Endothelial cell of umbilical vein (primary cell): ENCODE data around the gene HOXC9. TPM values are rescaled to one million over a fixed set of nuclear protein-coding genes. Genes with fewer than 3 reads are reported as not detected.
A peak's percentile ranks its signal among the peaks of the same experiment; 100 is the strongest.

Experiments used
- BruUV-seq: library from RNA; stranded (reverse); fragments of 400-500 nt; replicated peaks from 2 replicates; lab custom pipeline; 2021; lab: Mats Ljungman, UMichigan
- CTCF ChIA-PET: fragments of 300-600, 350-600 bp; sonication (Branson Sonifier 250); formaldehyde crosslinking; loops from one replicate; lab custom pipeline; 2021; ENCODE audit warnings: antibody characterized with exemption, inconsistent platforms; lab: Charles Lee
- POLR2A ChIA-PET: fragments of 300-600, 350-600 bp; sonication (Branson Sonifier 250); formaldehyde crosslinking; loops from one replicate; lab custom pipeline; 2021; ENCODE audit warnings: antibody characterized with exemption, inconsistent platforms; lab: Charles Lee
- DNase-seq: peaks from one replicate; pipeline ENCODE4 v3.0.0-alpha.2; 2011; ENCODE audit warnings: low read depth, low spot score
- FAIRE-seq: peaks from 2 replicates; lab custom pipeline; 2011; peaks lifted over from hg19 to GRCh38; lab: Jason Lieb, UNC
- H2AFZ ChIP-seq: 2 replicates; pipeline ENCODE4 v1.6.0; 2012; ENCODE audit warnings: low read depth, low read length, control low read depth, inconsistent platforms
- H3K27ac ChIP-seq: 2 replicates; pipeline ENCODE4 v1.5.1; 2011; ENCODE audit warnings: low read depth, mild to moderate bottlenecking, control low read depth, low read length, moderate library complexity; ENCODE audit not compliant: insufficient read depth
- H3K27me3 ChIP-seq, 2 experiments: 2 replicates each; pipeline versions ENCODE4 v1.6.0 to v1.6.1; 2011; ENCODE audit warnings: low read length in 2 of 2, mixed read lengths in 1 of 2; ENCODE audit not compliant: control insufficient read depth in 2 of 2, insufficient read depth in 2 of 2
- H3K36me3 ChIP-seq, 2 experiments: 2 replicates in 1 of 2; 3 replicates in 1 of 2; pipeline ENCODE4 v1.5.1; 2011; ENCODE audit warnings: low read length in 2 of 2, mild to moderate bottlenecking in 1 of 2, moderate library complexity in 1 of 2; ENCODE audit not compliant: control insufficient read depth in 2 of 2, insufficient read depth in 2 of 2; ENCODE audit errors: extremely low read depth in 1 of 2
- H3K4me1 ChIP-seq: 3 replicates; pipeline ENCODE4 v1.5.1; 2011; ENCODE audit warnings: mild to moderate bottlenecking, low read length; ENCODE audit not compliant: control insufficient read depth, insufficient read depth; ENCODE audit errors: extremely low read depth
- H3K4me2 ChIP-seq: 2 replicates; pipeline ENCODE4 v1.6.1; 2011; ENCODE audit warnings: low read length, control low read depth, mixed read lengths; ENCODE audit not compliant: insufficient read depth
- H3K4me3 ChIP-seq, 3 experiments: fragments of 200-600 bp in 1 of 3; sonication (generic), shearing (Covaris generic) in 1 of 3; replicated peaks in 1 of 3; 2 replicates each; pipeline ENCODE4 v1.5.1; 2011 to 2016; ENCODE audit warnings: control low read depth in 3 of 3, low read length in 3 of 3, mild to moderate bottlenecking in 2 of 3, inconsistent platforms in 1 of 3, low read depth in 1 of 3, moderate library complexity in 1 of 3; ENCODE audit not compliant: insufficient read depth in 1 of 3
- H3K79me2 ChIP-seq: 2 replicates; pipeline ENCODE4 v1.6.0; 2012; ENCODE audit warnings: low read length, inconsistent platforms; ENCODE audit not compliant: control insufficient read depth, insufficient read depth
- H3K9ac ChIP-seq: replicated peaks from 2 replicates; pipeline ENCODE3; 2011; ENCODE audit warnings: low read length, control low read depth; ENCODE audit not compliant: insufficient read depth; ENCODE audit errors: extremely low read depth
- H3K9me1 ChIP-seq: replicated peaks from 3 replicates; pipeline ENCODE4 v1.6.0; 2011; ENCODE audit warnings: mild to moderate bottlenecking, low read length; ENCODE audit not compliant: control insufficient read depth, insufficient read depth; ENCODE audit errors: extremely low read depth
- H3K9me3 ChIP-seq: replicated peaks from 2 replicates; pipeline ENCODE4 v1.5.1; 2012; ENCODE audit warnings: low read length, inconsistent platforms; ENCODE audit not compliant: control insufficient read depth, insufficient read depth
- H4K20me1 ChIP-seq: replicated peaks from 2 replicates; pipeline ENCODE3; 2011; ENCODE audit warnings: mild to moderate bottlenecking, low read length; ENCODE audit not compliant: control insufficient read depth, insufficient read depth; ENCODE audit errors: extremely low read depth
- CTCF ChIP-seq, 2 donors: IDR thresholded peaks; 1 replicate in 1 of 2; 2 replicates in 1 of 2; pipeline ENCODE4 v1.5.1; 2011; ENCODE audit warnings: low read length in 2 of 2, mild to moderate bottlenecking in 2 of 2, moderate library complexity in 2 of 2, control low read depth in 1 of 2, inconsistent platforms in 1 of 2, low read depth in 1 of 2; ENCODE audit not compliant: insufficient read depth in 1 of 2; ENCODE audit errors: extremely low read depth in 1 of 2
- EZH2 ChIP-seq: IDR thresholded peaks from 2 replicates; pipeline ENCODE4 v1.6.1; 2012; ENCODE audit warnings: borderline replicate concordance, low read depth, mild to moderate bottlenecking, moderate library complexity, low read length, inconsistent platforms; ENCODE audit not compliant: severe bottlenecking
- FOS ChIP-seq: IDR thresholded peaks from 2 replicates; pipeline ENCODE4 v1.6.1; 2011; ENCODE audit warnings: mild to moderate bottlenecking, low read length, moderate library complexity, borderline replicate concordance; ENCODE audit not compliant: insufficient read depth
- GATA2 ChIP-seq: IDR thresholded peaks from 2 replicates; pipeline ENCODE4 v1.7.0; 2011; ENCODE audit warnings: low read depth, mild to moderate bottlenecking, moderate library complexity, mixed read lengths, low read length; ENCODE audit not compliant: insufficient read length, insufficient read depth
- JUN ChIP-seq: IDR thresholded peaks from 2 replicates; pipeline ENCODE4 v1.6.1; 2011; ENCODE audit warnings: borderline replicate concordance, low read depth; ENCODE audit not compliant: insufficient read length, insufficient read depth
- MAX ChIP-seq: IDR thresholded peaks from 2 replicates; pipeline ENCODE4 v1.6.1; 2011; ENCODE audit not compliant: insufficient read depth, insufficient read length
- MYC ChIP-seq: IDR thresholded peaks from one replicate; pipeline ENCODE4 v1.6.1; 2011; ENCODE audit warnings: mild to moderate bottlenecking, low read depth, low read length
- POLR2A ChIP-seq: IDR thresholded peaks from 2 replicates; pipeline ENCODE4 v1.6.1; 2012; ENCODE audit warnings: low read depth, mild to moderate bottlenecking, control low read depth, low read length
- POLR2AphosphoS5 ChIP-seq: IDR thresholded peaks from 2 replicates; pipeline ENCODE4 v1.6.1; 2012; ENCODE audit warnings: low read depth, mild to moderate bottlenecking, control low read depth, low read length, moderate library complexity; ENCODE audit not compliant: insufficient read depth
- dilution Hi-C: fragments of 300-500 bp; cut with MboI; formaldehyde crosslinking; loops from one replicate; pipeline ENCODE4 v1.15.0; 2019; ENCODE audit warnings: low sequenced_read_pairs; ENCODE audit not compliant: extremely low pct_ligation_motif_present
- intact Hi-C: fragments of 100-400 bp; cut with micrococcal nuclease; formaldehyde crosslinking; loops from one replicate; pipeline ENCODE4 v1.10.0; 2022
- polyA plus RNA-seq, 4 experiments: library from polyadenylated mRNA; depleted of rRNA in 3 of 4; stranded (reverse) in 3 of 4; unstranded in 1 of 4; fragments of >200 nt; gene quantifications; 2 replicates each; pipeline versions ENCODE4 v1.2.1 to v1.2.3, GENCODE V29; 2011 to 2012; ENCODE audit warnings: missing spikeins in 1 of 4
- total RNA-seq: library from RNA; stranded (reverse); gene quantifications from 2 replicates; pipeline ENCODE4 v1.2.3, GENCODE V29; 2021

HOXC9 gene
- total and polyA plus RNA-seq, 2 donors (not counting 3 experiments of a cell fraction or from before 2014, with no cell fraction given): 0.40 to 0.58 TPM

GRCh38 chr12:54030442-54030801 lies 30.5 kb downstream of the HOXC9 start:
- intact Hi-C loops (no loop called here), dilution Hi-C loops (no loop called here)
- Histone ChIP-seq H3K79me2 (no peaks in the 10 kb centered on the region), H3K4me1 (no peaks in the 10 kb centered on the region), H3K36me3 (no peaks in the 10 kb centered on the region), H3K27me3 (peaks cover 86 to 92% of the 10 kb centered on the region in 2 experiments), H3K9ac (no peak overlapping the region), H3K9me1 (no peaks in the 10 kb centered on the region), H3K4me2 (no peak overlapping the region), H3K9me3 (no peaks in the 10 kb centered on the region), H4K20me1 (no peaks in the 10 kb centered on the region), H3K27ac (no peak overlapping the region), H3K4me3 (no peak overlapping the region), H2AFZ (no peak overlapping the region)
- ChIA-PET CTCF (interaction anchor here (1.1 to 6.1 kb wide), 4 partner anchors 161 to 358 kb away, joined by 3 to 91 read pairs (median 58); no protein-coding TSS in a partner anchor), POLR2A (no interaction called here)
- BruUV-seq: no TSS peak
- FAIRE-seq: no peak
- peak; percentile 24 for TF ChIP-seq EZH2
- TF ChIP-seq MYC: no peak
- TF ChIP-seq POLR2A: no peak
- no peak for DNase-seq

- Histone ChIP-seq H3K27ac (no peak overlapping the region), H3K4me2 (no peak overlapping the region), H3K27me3 (peaks cover 86 to 92% of the 10 kb centered on the region in 2 experiments), H3K4me3 (no peak overlapping the region), H3K79me2 (no peaks in the 10 kb centered on the region), H3K36me3 (no peaks in the 10 kb centered on the region), H3K9me1 (no peaks in the 10 kb centered on the region), H2AFZ (no peak overlapping the region), H3K9ac (no peak overlapping the region), H3K4me1 (no peaks in the 10 kb centered on the region), H3K9me3 (no peaks in the 10 kb centered on the region), H4K20me1 (no peaks in the 10 kb centered on the region)
- dilution Hi-C loops (no loop called here), intact Hi-C loops (no loop called here)
- DNase-seq (no peak), FAIRE-seq (no peak)
- BruUV-seq: no TSS peak
- CTCF ChIA-PET: interaction anchor here (1.0 to 6.1 kb wide), 8 partner anchors 7 to 357 kb away, joined by 3 to 91 read pairs (median 19); partner anchors contain the start of gene HOXC8
- peak; percentile 61 for TF ChIP-seq EZH2
- TF ChIP-seq GATA2: no peak
- TF ChIP-seq JUN: no peak
- no peak for TF ChIP-seq CTCF (IDR thresholded peaks at IDR 0.05; ENCODE audit: extremely low read depth in 1 of 2, insufficient read depth in 1 of 2, low read depth in 1 of 2, low read length in 2 of 2)
- no peak for TF ChIP-seq POLR2A
- TF ChIP-seq FOS: no peak
- TF ChIP-seq POLR2AphosphoS5: no peak
- no peak for TF ChIP-seq MAX
- POLR2A ChIA-PET: no interaction called here
Measured at GRCh38 chr12:54030889-54031471, 31.0 kb downstream of the HOXC9 start.
